Astrocyte of the cerebellum (primary cell): Measurements from ENCODE around the gene PELO.

ENCODE experiments used
- DNase-seq: peaks from one replicate; pipeline ENCODE4 v3.0.0-alpha.2; 2011; ENCODE audit warnings: low read depth
- H3K4me3 ChIP-seq: 2 replicates; pipeline ENCODE4 v1.5.1; 2011; ENCODE audit warnings: mild to moderate bottlenecking, low read depth, low read length, moderate library complexity
- in situ Hi-C: cut with HindIII; loops from 2 replicates; pipeline ENCODE4 v1.10.0; 2017; ENCODE audit warnings: low sequenced_read_pairs
- TF ChIP-seq, protein P1 (sequence below): IDR thresholded peaks from 2 replicates; pipeline ENCODE4 v1.5.1; 2012; ENCODE audit warnings: low read length, low read depth, moderate library complexity, mild to moderate bottlenecking; ENCODE audit errors: missing control alignments

Gene PELO

GRCh38 chr5:52759331-52759730 is 28.4 kb upstream of the PELO start:
- H3K4me3 ChIP-seq, result no peak overlapping the region
- TF ChIP-seq, protein P1, sequence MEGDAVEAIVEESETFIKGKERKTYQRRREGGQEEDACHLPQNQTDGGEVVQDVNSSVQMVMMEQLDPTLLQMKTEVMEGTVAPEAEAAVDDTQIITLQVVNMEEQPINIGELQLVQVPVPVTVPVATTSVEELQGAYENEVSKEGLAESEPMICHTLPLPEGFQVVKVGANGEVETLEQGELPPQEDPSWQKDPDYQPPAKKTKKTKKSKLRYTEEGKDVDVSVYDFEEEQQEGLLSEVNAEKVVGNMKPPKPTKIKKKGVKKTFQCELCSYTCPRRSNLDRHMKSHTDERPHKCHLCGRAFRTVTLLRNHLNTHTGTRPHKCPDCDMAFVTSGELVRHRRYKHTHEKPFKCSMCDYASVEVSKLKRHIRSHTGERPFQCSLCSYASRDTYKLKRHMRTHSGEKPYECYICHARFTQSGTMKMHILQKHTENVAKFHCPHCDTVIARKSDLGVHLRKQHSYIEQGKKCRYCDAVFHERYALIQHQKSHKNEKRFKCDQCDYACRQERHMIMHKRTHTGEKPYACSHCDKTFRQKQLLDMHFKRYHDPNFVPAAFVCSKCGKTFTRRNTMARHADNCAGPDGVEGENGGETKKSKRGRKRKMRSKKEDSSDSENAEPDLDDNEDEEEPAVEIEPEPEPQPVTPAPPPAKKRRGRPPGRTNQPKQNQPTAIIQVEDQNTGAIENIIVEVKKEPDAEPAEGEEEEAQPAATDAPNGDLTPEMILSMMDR, result no peak
- in situ Hi-C loops, result no loop called here
- no peak for DNase-seq

DNA sequence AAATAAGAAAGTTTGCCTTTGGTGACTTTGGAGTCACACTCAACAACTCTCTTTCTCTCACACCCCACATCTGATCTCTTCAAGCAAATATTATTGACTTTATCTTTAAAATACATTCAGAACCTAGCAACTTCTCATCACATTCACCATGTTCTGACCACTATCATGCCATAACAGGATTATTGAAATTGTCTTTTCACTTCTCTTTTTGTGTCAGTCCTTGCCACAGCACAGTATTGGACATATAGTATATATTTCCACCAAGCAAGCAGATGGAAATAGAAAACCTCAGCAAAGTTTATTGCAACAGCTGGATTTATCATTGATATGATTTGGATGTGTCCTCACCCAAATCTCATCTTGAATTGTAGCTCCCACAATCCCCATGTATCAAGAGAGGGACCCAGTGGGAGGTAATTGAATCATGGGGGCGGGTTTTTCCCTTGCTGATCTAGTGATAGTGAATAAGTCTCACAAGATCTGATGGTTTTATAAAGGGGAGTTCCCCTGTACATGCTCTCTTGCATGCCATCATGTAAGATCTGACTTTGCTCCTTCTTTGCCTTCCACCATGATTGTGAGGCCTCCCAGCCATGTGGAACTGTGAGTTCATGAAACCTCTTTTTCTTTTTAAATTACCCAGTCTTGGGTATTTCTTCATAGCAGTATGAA is 26.9 kb upstream of the PELO start:
- no peak for DNase-seq
- H3K4me3 ChIP-seq, result no peak overlapping the region
- TF ChIP-seq, protein P1, result no peak
- in situ Hi-C loops, result no loop called here

- TF ChIP-seq, protein P1, result no peak
These were observed 20.4 kb upstream of the PELO start for GRCh38 chr5:52767217-52767743.

GRCh38 chr5:52767766-52768480 is 19.8 kb upstream of the PELO start:
- no peak for DNase-seq
- TF ChIP-seq, protein P1, result no peak
- H3K4me3 ChIP-seq, result no peak overlapping the region
- in situ Hi-C loops, result no loop called here

More at GRCh38 chr5:52767217-52767743, 20.4 kb upstream of the PELO start:
- DNase-seq, result no peak
- in situ Hi-C loops, result no loop called here
- H3K4me3 ChIP-seq, result no peak overlapping the region

GRCh38 chr5:52769061-52769460 is 18.7 kb upstream of the PELO start:
- no peak for DNase-seq
- H3K4me3 ChIP-seq, result no peak overlapping the region
- TF ChIP-seq, protein P1, result no peak
- in situ Hi-C loops, result no loop called here

DNA sequence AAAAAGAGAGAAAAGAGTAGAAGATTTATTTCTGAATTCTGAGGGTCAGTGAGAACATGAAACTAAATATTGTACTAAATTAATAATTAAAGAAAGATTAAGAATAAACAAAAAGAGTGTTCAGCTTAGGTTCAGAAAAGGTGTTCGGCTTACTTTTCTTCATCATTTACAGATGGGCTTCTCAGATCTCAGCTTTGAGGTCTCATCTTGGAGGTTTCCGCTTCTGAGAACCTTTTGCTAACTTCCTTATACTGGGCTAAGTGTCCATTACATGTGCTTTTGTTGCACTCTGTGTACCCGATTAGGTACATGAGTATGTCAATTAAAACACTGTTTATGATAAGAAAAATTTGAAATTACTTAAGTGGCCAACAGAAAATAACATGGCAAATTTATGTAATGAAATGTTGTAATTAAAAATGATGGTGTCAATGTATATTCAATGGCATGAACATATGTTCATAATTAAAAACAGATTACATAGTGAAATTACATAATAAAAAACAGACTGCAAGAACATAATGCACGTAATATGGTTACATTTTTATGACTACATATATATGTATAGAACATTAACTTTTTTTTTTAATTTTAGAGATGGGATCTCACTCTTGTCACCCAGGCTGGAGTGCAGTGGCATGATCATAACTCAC is 17.3 kb upstream of the PELO start:
- TF ChIP-seq, protein P1, result no peak
- in situ Hi-C loops, result loop anchor here (10.0 kb wide), 1 partner anchor 66 kb away; no protein-coding TSS in a partner anchor
- DNase-seq, result no peak
- H3K4me3 ChIP-seq, result no peak overlapping the region
